Activated CD8-positive, alpha-beta T cell treated with anti-CD3 and anti-CD28 coated beads for 36 hours (primary cell): ENCODE measurements around the gene AMIGO1. TPM values are rescaled to one million over a fixed set of nuclear protein-coding genes. Genes with fewer than 3 reads are reported as not detected.
A peak's percentile ranks its signal among the peaks of the same experiment; 100 is the strongest.

ENCODE experiments used
- ATAC-seq: fragments of 200-7000 bp; cut with Tn5 transposase; one replicate; pipeline ENCODE4 v1.10.0; 2021; ENCODE audit warnings: mild to moderate bottlenecking, moderate library complexity
- CTCF ChIA-PET: fragments of 350-600 bp; sonication (Branson Sonifier 250); formaldehyde crosslinking; loops from one replicate; lab custom pipeline; 2021; ENCODE audit warnings: antibody characterized with exemption; lab: Charles Lee
- POLR2A ChIA-PET: fragments of 350-600 bp; sonication (Branson Sonifier 250); formaldehyde crosslinking; loops from one replicate; lab custom pipeline; 2021; ENCODE audit warnings: antibody characterized with exemption; lab: Charles Lee
- DNase-seq: peaks from one replicate; pipeline ENCODE4 v3.0.0-alpha.2; 2020
- H3K27ac Mint-ChIP-seq: one replicate; pipeline ENCODE4 v1.8.0; 2021; ENCODE audit warnings: mild to moderate bottlenecking, mixed read lengths
- H3K27me3 Mint-ChIP-seq: one replicate; pipeline ENCODE4 v1.8.0; 2021; ENCODE audit warnings: mixed read lengths
- H3K36me3 Mint-ChIP-seq: one replicate; pipeline ENCODE4 v1.8.0; 2021; ENCODE audit warnings: low read depth, mixed read lengths
- H3K4me1 Mint-ChIP-seq: one replicate; pipeline ENCODE4 v1.8.0; 2021; ENCODE audit warnings: low read depth, mixed read lengths
- H3K4me3 Mint-ChIP-seq: one replicate; pipeline ENCODE4 v1.8.0; 2021; ENCODE audit warnings: mild to moderate bottlenecking, moderate library complexity, mixed read lengths
- H3K9me3 Mint-ChIP-seq: one replicate; pipeline ENCODE4 v1.8.0; 2021; ENCODE audit warnings: mixed read lengths
- intact Hi-C: fragments of 100-400 bp; cut with micrococcal nuclease; formaldehyde crosslinking; loops from one replicate; pipeline ENCODE4 v1.10.0; 2022
- total RNA-seq, 2 experiments: library from RNA; stranded (reverse); gene quantifications; one replicate each; pipeline ENCODE4 v1.2.3, GENCODE V29; 2021
- TF ChIP-seq, protein P1 (sequence below): fragments of 200-600 bp; IDR thresholded peaks from one replicate; pipeline ENCODE4 v1.8.0; 2022; ENCODE audit warnings: antibody characterized with exemption, mild to moderate bottlenecking

Gene AMIGO1
- total RNA-seq, 2 experiments from 2014 or later = 1.3 to 1.7 TPM

DNA sequence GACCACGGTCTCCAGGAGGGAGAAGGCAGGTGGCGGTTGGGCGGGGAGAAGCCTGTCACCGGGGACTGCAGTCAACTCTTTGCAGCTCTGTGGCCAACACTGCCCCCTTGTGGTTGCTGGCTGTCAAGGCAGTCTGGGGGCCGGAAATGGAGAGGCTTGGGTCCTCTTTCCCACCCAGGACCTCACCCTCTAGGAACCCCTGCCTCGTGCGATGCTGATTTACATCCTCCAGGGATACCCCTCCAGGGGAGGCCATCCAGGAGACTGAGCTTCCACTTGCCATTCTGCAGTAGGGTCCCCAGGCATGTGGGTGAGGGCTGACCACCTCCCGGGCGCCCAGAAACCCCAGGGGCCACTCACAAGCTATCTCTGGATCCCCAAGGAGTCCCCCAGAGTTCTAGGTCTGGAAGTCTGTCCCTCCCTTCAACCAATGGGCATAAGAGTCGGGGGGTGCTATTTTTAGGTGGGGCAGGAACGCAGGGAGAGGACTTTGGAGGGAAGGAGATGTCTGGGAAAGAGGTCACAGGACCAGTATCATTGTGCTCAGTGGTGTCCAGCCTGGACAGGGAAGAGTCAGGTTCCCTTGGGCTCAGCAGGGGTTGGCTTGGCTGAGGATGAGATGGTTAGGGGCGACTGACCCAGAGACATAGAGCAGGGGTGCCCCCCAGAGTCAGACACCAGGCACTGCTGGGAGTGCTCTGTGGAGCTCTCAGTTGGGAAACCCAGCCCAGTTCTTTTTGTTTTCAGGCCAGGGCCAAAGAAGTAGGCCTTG, 23.0 kb upstream of the AMIGO1 start:
- H3K4me1 Mint-ChIP-seq = peaks cover 23% of the 10 kb centered on the region
- DNase-seq (peak; percentile 93), ATAC-seq (peak; percentile 93)
- POLR2A ChIA-PET = interaction anchor here (0.8 to 3.4 kb wide), 18 partner anchors 9 to 318 kb away, joined by 3 to 24 read pairs (median 4); partner anchors contain the start of genes AMIGO1, ATXN7L2, CYB561D1 and GNAI3
- H3K9me3 Mint-ChIP-seq = no peaks in the 10 kb centered on the region
- H3K27ac Mint-ChIP-seq = peak overlapping the region; percentile 90
- H3K4me3 Mint-ChIP-seq = peak overlapping the region; percentile 57
- no peaks in the 10 kb centered on the region for H3K36me3 Mint-ChIP-seq
- intact Hi-C loops = loop anchor here (1.0 to 10.0 kb wide), 4 partner anchors 38 to 270 kb away; partner anchors contain the start of genes CYB561D1 and PSMA5
- CTCF ChIA-PET = interaction anchor here (0.6 to 21.7 kb wide), 84 partner anchors 8 to 807 kb away, joined by 3 to 1390 read pairs (median 4); partner anchors contain the start of genes AHCYL1, AMIGO1, AMPD2 and ATXN7L2
- TF ChIP-seq, protein P1, sequence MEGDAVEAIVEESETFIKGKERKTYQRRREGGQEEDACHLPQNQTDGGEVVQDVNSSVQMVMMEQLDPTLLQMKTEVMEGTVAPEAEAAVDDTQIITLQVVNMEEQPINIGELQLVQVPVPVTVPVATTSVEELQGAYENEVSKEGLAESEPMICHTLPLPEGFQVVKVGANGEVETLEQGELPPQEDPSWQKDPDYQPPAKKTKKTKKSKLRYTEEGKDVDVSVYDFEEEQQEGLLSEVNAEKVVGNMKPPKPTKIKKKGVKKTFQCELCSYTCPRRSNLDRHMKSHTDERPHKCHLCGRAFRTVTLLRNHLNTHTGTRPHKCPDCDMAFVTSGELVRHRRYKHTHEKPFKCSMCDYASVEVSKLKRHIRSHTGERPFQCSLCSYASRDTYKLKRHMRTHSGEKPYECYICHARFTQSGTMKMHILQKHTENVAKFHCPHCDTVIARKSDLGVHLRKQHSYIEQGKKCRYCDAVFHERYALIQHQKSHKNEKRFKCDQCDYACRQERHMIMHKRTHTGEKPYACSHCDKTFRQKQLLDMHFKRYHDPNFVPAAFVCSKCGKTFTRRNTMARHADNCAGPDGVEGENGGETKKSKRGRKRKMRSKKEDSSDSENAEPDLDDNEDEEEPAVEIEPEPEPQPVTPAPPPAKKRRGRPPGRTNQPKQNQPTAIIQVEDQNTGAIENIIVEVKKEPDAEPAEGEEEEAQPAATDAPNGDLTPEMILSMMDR = peak; percentile 79
- H3K27me3 Mint-ChIP-seq = no peaks in the 10 kb centered on the region

DNA sequence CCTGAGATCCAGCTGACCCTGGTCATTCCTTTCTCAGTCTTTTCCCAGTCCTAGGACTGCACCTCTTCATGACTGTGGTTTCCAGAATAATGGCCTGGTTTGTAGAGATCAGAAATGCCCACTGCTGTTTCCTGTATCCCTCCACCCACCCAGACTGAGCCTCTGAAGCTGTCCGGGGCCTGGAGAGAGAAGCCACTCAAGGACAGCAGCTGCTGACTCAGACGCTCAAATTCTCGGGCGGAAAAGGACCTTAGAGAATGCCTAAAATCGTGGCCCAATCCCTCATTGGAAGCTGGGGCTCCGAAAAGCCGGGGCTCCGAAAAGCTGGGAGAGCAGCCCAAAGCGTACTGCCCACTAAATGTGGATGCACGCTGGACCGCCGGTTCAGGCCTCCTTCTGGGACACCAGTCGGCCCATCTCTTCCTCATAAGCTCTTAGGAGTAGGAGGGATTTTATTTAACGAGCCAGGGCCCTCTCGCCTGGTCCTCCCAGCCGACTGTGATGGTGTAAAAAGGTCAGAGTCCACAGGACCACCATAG, 22.4 kb upstream of the AMIGO1 start:
- Mint-ChIP-seq H3K27me3 (no peaks in the 10 kb centered on the region), H3K36me3 (no peaks in the 10 kb centered on the region), H3K9me3 (no peaks in the 10 kb centered on the region), H3K4me1 (peaks cover 23% of the 10 kb centered on the region), H3K4me3 (no peak overlapping the region), H3K27ac (peak overlapping the region; percentile 90)
- DNase-seq (no peak), ATAC-seq (no peak)
- TF ChIP-seq, protein P1 = no peak
- CTCF ChIA-PET = interaction anchor here (0.7 to 21.7 kb wide), 70 partner anchors 9 to 807 kb away, joined by 3 to 1390 read pairs (median 5); partner anchors contain the start of genes AHCYL1, AMIGO1, AMPD2 and ATXN7L2
- POLR2A ChIA-PET = interaction anchor here (0.7 to 3.4 kb wide), 16 partner anchors 12 to 318 kb away, joined by 3 to 24 read pairs (median 5); partner anchors contain the start of genes AMIGO1, ATXN7L2, CYB561D1 and GNAI3
- intact Hi-C loops = loop anchor here (1.0 to 10.0 kb wide), 4 partner anchors 38 to 270 kb away; partner anchors contain the start of genes CYB561D1 and PSMA5

DNA sequence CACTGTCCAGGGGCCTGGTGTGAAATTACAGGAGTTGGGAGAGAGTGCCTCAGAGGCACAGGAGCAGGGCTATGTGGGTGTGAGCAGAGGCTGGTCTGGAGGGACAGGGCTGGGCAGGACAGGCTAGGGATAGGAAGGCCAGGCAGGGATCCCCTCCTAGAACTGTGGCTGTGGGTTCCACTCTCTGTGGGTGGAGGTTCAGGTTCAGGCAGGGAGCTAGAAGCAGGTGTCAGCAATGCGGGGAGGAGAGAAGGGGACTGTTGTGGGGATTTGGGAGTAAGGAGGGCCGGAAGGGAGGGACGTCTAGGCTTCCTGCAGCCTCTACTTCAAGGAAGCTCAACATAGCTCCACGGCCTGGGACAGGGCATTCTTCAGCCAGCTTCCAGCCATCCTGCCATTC, 21.9 kb upstream of the AMIGO1 start:
- Mint-ChIP-seq H3K4me1 (peaks cover 23% of the 10 kb centered on the region), H3K27ac (no peak overlapping the region), H3K27me3 (no peaks in the 10 kb centered on the region), H3K4me3 (no peak overlapping the region), H3K36me3 (no peaks in the 10 kb centered on the region), H3K9me3 (no peaks in the 10 kb centered on the region)
- ChIA-PET POLR2A (interaction anchor here (0.7 to 3.4 kb wide), 10 partner anchors 11 to 133 kb away, joined by 3 to 24 read pairs (median 12); partner anchors contain the start of genes ATXN7L2, CYB561D1 and PSMA5), CTCF (interaction anchor here (0.8 to 21.7 kb wide), 44 partner anchors 8 to 453 kb away, joined by 3 to 1390 read pairs (median 5); partner anchors contain the start of genes AHCYL1, AMIGO1, AMPD2 and ATXN7L2)
- ATAC-seq = no peak
- no peak for DNase-seq
- intact Hi-C loops = loop anchor here (5.0 to 10.0 kb wide), 3 partner anchors 107 to 269 kb away; partner anchors contain the start of gene PSMA5
- TF ChIP-seq, protein P1 = no peak

DNA sequence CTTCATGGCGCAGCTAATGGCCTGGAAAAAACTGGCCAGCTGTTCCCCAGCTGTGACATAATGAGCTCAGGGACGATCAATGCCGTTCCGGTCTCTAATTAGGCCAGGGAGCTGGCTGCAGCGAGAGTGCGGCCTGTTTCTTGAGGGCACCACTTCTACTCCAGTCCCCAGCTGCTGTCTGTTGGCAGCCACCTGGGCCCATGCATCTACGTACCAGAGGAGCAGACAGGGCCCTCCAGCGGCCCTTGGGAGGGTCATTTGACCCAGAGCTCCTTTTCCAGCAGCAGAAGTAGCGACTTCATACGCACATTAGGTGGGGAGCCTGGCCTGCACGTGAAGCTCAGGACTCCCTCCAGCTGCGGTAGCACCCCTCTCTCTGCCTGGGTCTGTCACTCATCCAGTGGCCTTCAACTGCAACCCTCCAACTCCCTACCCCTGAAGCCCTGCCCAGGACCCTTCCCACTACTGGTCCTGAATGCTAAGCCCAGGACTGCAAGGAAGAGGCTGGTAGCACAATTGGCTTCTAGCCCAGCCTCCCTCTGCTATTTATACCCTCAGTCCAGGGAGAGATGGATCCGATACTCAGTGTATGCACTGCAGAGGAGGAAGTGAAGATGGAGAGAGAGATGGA, 21.0 kb upstream of the AMIGO1 start:
- H3K4me3 Mint-ChIP-seq = no peak overlapping the region
- no peaks in the 10 kb centered on the region for H3K9me3 Mint-ChIP-seq
- ATAC-seq (no peak), DNase-seq (no peak)
- TF ChIP-seq, protein P1 = no peak
- CTCF ChIA-PET = interaction anchor here (1.5 to 21.7 kb wide), 6 partner anchors 8 to 454 kb away, joined by 3 to 1390 read pairs (median 16); partner anchors contain the start of genes AHCYL1, AMIGO1, ATXN7L2 and CYB561D1
- intact Hi-C loops = loop anchor here (5.0 to 10.0 kb wide), 3 partner anchors 106 to 268 kb away; partner anchors contain the start of gene PSMA5
- H3K27me3 Mint-ChIP-seq = no peaks in the 10 kb centered on the region
- peaks cover 23% of the 10 kb centered on the region for H3K4me1 Mint-ChIP-seq
- H3K27ac Mint-ChIP-seq = peak overlapping the region; percentile 23
- no peaks in the 10 kb centered on the region for H3K36me3 Mint-ChIP-seq
- POLR2A ChIA-PET = interaction anchor here (1.0 to 3.4 kb wide), 6 partner anchors 8 to 46 kb away, joined by 3 to 24 read pairs (median 5); partner anchors contain the start of genes ATXN7L2 and CYB561D1
